GM18909 (cell line): Measurements from ENCODE around the gene CACNA1B.
"Not testable (repeated sequence)": the region's sequence is repeated elsewhere in the genome, so short reads cannot be mapped to it uniquely, and the experiment has no call there.

Source experiments
- ATAC-seq: cut with Tn5 transposase; IDR thresholded peaks from one replicate; pipeline ENCODE4 v1.9.1; 2021; ENCODE audit warnings: mild to moderate bottlenecking; ENCODE audit not compliant: unreplicated experiment, poor library complexity

The CACNA1B gene

GRCh38 chr9:138155788-138156187 lies 278.2 kb downstream of the CACNA1B start:
- not testable (repeated sequence) for ATAC-seq

GRCh38 chr9:138166793-138167192 lies 289.2 kb downstream of the CACNA1B start:
- not testable (repeated sequence) for ATAC-seq
